ENCODE results near the gene PTGFRN. TPM values are rescaled to one million over a fixed set of nuclear protein-coding genes. Genes with fewer than 3 reads are reported as not detected.
A peak's percentile ranks its signal among the peaks of the same experiment; 100 is the strongest.

PTGFRN gene
- total and polyA plus RNA-seq, 7 donors: 0.79 to 8.1 (median 2.3) TPM

GRCh38 chr1:116879478-116880133, 30.1 kb upstream of the PTGFRN start:
- no peak for ATAC-seq
- DNase-seq: no peak
- Histone ChIP-seq H3K4me1 (peaks cover 20% of the 10 kb centered on the region), H3K4me3 (no peak overlapping the region), H3K36me3 (ENCODE audit: insufficient read depth in 1 of 2, low read depth in 1 of 2) (no peaks in the 10 kb centered on the region), H3K27me3 (ENCODE audit: insufficient read depth in 3 of 3, low read length in 2 of 3) (no peaks in the 10 kb centered on the region), H3K9me3 (no peaks in the 10 kb centered on the region), H3K27ac (no peak overlapping the region)
- TF ChIP-seq CTCF (IDR thresholded peaks at IDR 0.05): no peak
- intact Hi-C loops (cut with DNase I): no loop called here
- 59 to 70% (median 66%) methylated on average over 10 of the region's 10 CpGs for WGBS, 3 donors

- Histone ChIP-seq H3K27me3 (ENCODE audit: insufficient read depth in 3 of 3, low read length in 2 of 3) (no peaks in the 10 kb centered on the region), H3K36me3 (ENCODE audit: insufficient read depth in 1 of 2, low read depth in 1 of 2) (no peaks in the 10 kb centered on the region), H3K27ac (no peak overlapping the region), H3K4me1 (peaks cover 20% of the 10 kb centered on the region), H3K4me3 (no peak overlapping the region), H3K9me3 (no peaks in the 10 kb centered on the region)
- 59 to 68% (median 62%) methylated on average over 5 of the region's 5 CpGs for WGBS, 3 donors
- DNase-seq (no peak), ATAC-seq (peak in 1 of 4 donors; percentile 19)
- intact Hi-C loops (cut with DNase I): no loop called here
- no peak for TF ChIP-seq CTCF (IDR thresholded peaks at IDR 0.05)
These were observed 28.8 kb upstream of the PTGFRN start for GRCh38 chr1:116880917-116881316.

GRCh38 chr1:116881879-116882520, 27.7 kb upstream of the PTGFRN start:
- no peak for TF ChIP-seq CTCF (IDR thresholded peaks at IDR 0.05)
- Histone ChIP-seq H3K27me3 (ENCODE audit: insufficient read depth in 3 of 3, low read length in 2 of 3) (no peaks in the 10 kb centered on the region), H3K9me3 (no peaks in the 10 kb centered on the region), H3K4me3 (no peak overlapping the region), H3K36me3 (ENCODE audit: insufficient read depth in 1 of 2, low read depth in 1 of 2) (no peaks in the 10 kb centered on the region), H3K27ac (peak overlapping the region; percentile 33), H3K4me1 (peaks cover 18% of the 10 kb centered on the region)
- ATAC-seq (peak; percentile 52 to 72 (median 66)), DNase-seq (peak in 1 of 2 donors; percentile 54)
- WGBS, 3 donors: 47 to 65% (median 48%) methylated on average over 9 of the region's 9 CpGs
- intact Hi-C loops (cut with DNase I): no loop called here

GRCh38 chr1:116882866-116883265, 26.9 kb upstream of the PTGFRN start:
- H3K4me1 ChIP-seq: peaks cover 9% of the 10 kb centered on the region
- H3K27ac ChIP-seq: no peak overlapping the region
- DNase-seq (no peak), ATAC-seq (no peak)
- H3K27me3 ChIP-seq (ENCODE audit: insufficient read depth in 3 of 3, low read length in 2 of 3): no peaks in the 10 kb centered on the region
- WGBS, 3 donors: 77 to 83% (median 80%) methylated on average over 4 of the region's 4 CpGs
- TF ChIP-seq CTCF (IDR thresholded peaks at IDR 0.05): no peak
- no peaks in the 10 kb centered on the region for H3K36me3 ChIP-seq (ENCODE audit: insufficient read depth in 1 of 2, low read depth in 1 of 2)
- intact Hi-C loops (cut with DNase I): no loop called here
- no peak overlapping the region for H3K4me3 ChIP-seq
- H3K9me3 ChIP-seq: no peaks in the 10 kb centered on the region

Data from psoas muscle (tissue), 8 donors.